Keratinocyte (primary cell): ENCODE measurements around the gene BICD2.

Experiments used
- EZH2 ChIP-seq: IDR thresholded peaks from one replicate; pipeline ENCODE4 v1.6.1; 2012; ENCODE audit warnings: inconsistent platforms, mild to moderate bottlenecking, low read length, moderate library complexity
- TF ChIP-seq, protein P1 (sequence below), 3 experiments: IDR thresholded peaks in 1 of 3; conservative IDR thresholded peaks in 1 of 3; optimal IDR thresholded peaks in 1 of 3; 2 replicates in 2 of 3; 3 replicates in 1 of 3; pipeline versions ENCODE3 to v1.5.1; 2011; ENCODE audit warnings: low read length in 3 of 3, mild to moderate bottlenecking in 3 of 3, moderate library complexity in 2 of 3, control low read depth in 1 of 3, inconsistent platforms in 1 of 3; ENCODE audit not compliant: insufficient read depth in 2 of 3; ENCODE audit errors: extremely low read depth in 1 of 3

GRCh38 chr9:92794426-92794825 is 29.8 kb upstream of the BICD2 start:
- TF ChIP-seq, protein P1, sequence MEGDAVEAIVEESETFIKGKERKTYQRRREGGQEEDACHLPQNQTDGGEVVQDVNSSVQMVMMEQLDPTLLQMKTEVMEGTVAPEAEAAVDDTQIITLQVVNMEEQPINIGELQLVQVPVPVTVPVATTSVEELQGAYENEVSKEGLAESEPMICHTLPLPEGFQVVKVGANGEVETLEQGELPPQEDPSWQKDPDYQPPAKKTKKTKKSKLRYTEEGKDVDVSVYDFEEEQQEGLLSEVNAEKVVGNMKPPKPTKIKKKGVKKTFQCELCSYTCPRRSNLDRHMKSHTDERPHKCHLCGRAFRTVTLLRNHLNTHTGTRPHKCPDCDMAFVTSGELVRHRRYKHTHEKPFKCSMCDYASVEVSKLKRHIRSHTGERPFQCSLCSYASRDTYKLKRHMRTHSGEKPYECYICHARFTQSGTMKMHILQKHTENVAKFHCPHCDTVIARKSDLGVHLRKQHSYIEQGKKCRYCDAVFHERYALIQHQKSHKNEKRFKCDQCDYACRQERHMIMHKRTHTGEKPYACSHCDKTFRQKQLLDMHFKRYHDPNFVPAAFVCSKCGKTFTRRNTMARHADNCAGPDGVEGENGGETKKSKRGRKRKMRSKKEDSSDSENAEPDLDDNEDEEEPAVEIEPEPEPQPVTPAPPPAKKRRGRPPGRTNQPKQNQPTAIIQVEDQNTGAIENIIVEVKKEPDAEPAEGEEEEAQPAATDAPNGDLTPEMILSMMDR (optimal IDR thresholded peaks at IDR 0.05 in 1 of 3, IDR thresholded peaks at IDR 0.05 in 1 of 3, conservative IDR thresholded peaks at IDR 0.05 in 1 of 3; ENCODE audit: extremely low read depth in 1 of 3, insufficient read depth in 2 of 3, low read length in 3 of 3), result no peak
- no peak for TF ChIP-seq EZH2
